GM21529 (cell line): ENCODE data around the gene MEIOSIN.
"Not testable (repeated sequence)": the region's sequence is repeated elsewhere in the genome, so short reads cannot be mapped to it uniquely, and the experiment has no call there.

Source experiments
- ATAC-seq: cut with Tn5 transposase; IDR thresholded peaks from one replicate; pipeline ENCODE4 v1.9.1; 2021; ENCODE audit not compliant: unreplicated experiment

The MEIOSIN gene

DNA sequence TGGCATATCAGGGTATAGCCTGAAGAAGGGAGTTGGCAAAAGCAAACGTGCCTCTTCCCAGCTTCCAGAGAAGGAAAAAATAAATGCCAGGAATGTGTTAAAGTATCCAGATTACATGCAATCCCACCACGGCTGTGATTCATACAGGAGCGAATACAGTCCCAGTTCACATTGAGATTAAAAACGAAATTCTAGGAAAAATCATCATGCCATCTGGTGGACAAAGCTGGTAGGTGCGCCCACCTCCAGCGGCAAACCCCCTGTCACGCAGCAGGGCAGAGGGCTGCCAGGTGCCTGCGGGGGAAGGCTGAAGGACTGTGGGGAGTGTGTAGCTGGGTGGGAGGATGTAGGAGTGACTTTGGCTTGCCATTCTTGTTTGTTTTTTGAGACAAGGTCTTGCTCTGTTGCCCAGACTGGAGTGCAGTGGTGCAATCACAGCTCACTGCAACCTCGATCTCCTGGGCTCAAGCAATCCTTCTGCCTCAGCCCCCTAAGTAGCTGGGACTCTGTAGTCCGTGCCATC, 65.8 kb downstream of the MEIOSIN start:
- no peak for ATAC-seq

- ATAC-seq: not testable (repeated sequence)
Measured at GRCh38 chr19:45799541-45799940, 66.3 kb downstream of the MEIOSIN start.

GRCh38 chr19:45800070-45800553, 66.9 kb downstream of the MEIOSIN start:
- no peak for ATAC-seq

DNA sequence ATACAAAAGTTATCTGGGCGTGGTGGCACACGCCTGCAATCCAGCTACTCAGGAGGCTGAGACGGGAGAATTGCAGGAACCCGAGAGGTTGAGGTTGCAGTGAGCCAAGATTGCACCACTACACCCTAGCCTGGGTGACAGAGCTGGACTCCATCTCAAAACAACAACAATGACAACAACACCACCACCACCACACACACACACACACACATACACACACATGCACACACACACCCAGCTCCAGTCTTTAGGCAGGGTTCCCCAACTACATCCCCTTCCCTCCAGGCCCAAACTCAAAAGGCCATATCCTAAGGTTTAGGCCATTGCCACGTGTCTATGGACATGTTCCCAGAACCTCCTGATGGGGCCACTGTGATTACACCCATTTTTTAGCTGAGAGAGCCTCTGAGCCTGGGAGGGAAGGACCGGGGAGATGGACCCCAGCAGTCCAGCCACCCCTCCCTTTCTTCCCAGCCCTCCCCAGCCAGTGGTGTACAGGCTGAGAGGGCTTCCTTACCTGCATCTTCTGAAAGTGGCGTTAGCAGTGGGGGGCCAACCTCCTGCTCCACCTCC, 68.5 kb downstream of the MEIOSIN start:
- ATAC-seq: no peak

GRCh38 chr19:45804140-45804958, 71.1 kb downstream of the MEIOSIN start:
- no peak for ATAC-seq

GRCh38 chr19:45804959-45805230, 71.7 kb downstream of the MEIOSIN start:
- no peak for ATAC-seq

- no peak for ATAC-seq
Measured at GRCh38 chr19:45805719-45806118, 72.5 kb downstream of the MEIOSIN start.

- ATAC-seq: no peak
Measured at GRCh38 chr19:45809643-45810159, 76.5 kb downstream of the MEIOSIN start.

DNA sequence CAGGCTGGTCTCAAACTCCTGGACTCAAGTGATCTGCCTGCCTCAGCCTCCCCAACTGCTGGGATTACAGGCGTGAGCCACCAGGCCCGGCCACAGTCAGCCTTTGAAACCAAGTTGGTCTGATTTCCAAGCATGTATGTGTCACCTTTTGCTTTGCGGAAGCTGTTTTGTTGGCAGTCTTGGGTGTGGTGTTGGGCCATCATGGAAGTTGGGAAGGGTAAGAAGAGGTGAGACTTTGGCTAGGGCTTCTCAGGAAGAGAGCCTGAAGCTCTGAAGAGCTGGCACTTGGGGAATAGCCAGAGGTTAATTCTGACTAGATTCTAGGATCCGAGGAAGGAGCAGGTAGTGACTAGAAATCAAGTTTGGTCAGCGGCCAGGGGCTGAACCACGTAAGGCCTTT, 79.1 kb downstream of the MEIOSIN start:
- ATAC-seq: no peak
